ENCODE results near the gene ARFGEF3.

ARFGEF3 gene

DNA sequence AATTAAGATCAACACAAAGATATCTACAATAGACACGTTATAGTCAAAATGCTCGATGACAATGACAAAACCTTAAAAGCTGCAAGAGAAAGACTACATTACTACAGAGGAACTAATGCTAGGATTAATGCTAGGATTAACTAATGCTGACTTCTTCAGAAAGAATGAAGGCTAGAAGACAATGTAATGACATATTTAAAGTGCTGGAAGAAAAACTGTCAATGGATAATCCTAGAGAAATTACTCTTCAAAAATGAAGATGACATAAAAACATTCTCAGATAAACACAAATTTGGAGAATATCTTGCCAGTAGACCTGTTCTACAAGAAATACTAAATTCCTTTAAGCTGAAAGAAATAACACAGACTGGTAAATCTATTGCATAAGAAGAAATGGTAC, 140.8 kb downstream of the ARFGEF3 start:
- Histone ChIP-seq H4K8ac (ENCODE audit: low read length) (no peak overlapping the region), H3K4me2 (ENCODE audit: low read length, poor library complexity, severe bottlenecking) (no peak overlapping the region), H3K9me3 (ENCODE audit: control insufficient read depth, low read length) (no peaks in the 10 kb centered on the region), H3K18ac (ENCODE audit: low read depth in 1 of 2, low read length in 2 of 2) (no peak overlapping the region), H2AK5ac (ENCODE audit: low read length, severe bottlenecking) (no peak overlapping the region), H2AFZ (ENCODE audit: low read depth, low read length) (no peak overlapping the region), H3K79me1 (replicated peaks; ENCODE audit: low read length, poor library complexity, severe bottlenecking) (no peaks in the 10 kb centered on the region), H3K9ac (ENCODE audit: low read length) (no peak overlapping the region), H2BK12ac (ENCODE audit: low read length in 2 of 2) (no peak overlapping the region), H2BK120ac (ENCODE audit: low read depth, low read length) (no peak overlapping the region), H3K4ac (ENCODE audit: low read depth in 1 of 2, low read length in 2 of 2) (no peak overlapping the region), H2BK15ac (ENCODE audit: low read depth, poor library complexity, severe bottlenecking) (no peak overlapping the region), H3K4me1 (ENCODE audit: control insufficient read depth, insufficient read depth, low read depth, low read length) (no peaks in the 10 kb centered on the region), H3K14ac (ENCODE audit: low read length in 2 of 2) (no peak overlapping the region), H3K36me3 (ENCODE audit: control insufficient read depth in 1 of 2, insufficient read depth in 2 of 2, low read depth in 1 of 2, low read length in 2 of 2) (no peaks in the 10 kb centered on the region), H2BK5ac (ENCODE audit: low read depth, low read length, poor library complexity, severe bottlenecking) (no peak overlapping the region), H3K4me3 (ENCODE audit: insufficient read depth in 1 of 2, low read depth in 1 of 2, low read length in 2 of 2) (no peak overlapping the region), H4K91ac (ENCODE audit: low read length) (no peak overlapping the region), H3K23ac (ENCODE audit: low read length in 2 of 2) (no peak overlapping the region), H3K27me3 (ENCODE audit: control insufficient read depth in 1 of 2, insufficient read depth in 1 of 2, low read length in 2 of 2) (no peaks in the 10 kb centered on the region), H3K27ac (ENCODE audit: low read length, poor library complexity, severe bottlenecking) (no peak overlapping the region)
- DNase-seq: no peak
- WGBS: no CpG with 5 or more reads among the region's 2 CpGs

DNA sequence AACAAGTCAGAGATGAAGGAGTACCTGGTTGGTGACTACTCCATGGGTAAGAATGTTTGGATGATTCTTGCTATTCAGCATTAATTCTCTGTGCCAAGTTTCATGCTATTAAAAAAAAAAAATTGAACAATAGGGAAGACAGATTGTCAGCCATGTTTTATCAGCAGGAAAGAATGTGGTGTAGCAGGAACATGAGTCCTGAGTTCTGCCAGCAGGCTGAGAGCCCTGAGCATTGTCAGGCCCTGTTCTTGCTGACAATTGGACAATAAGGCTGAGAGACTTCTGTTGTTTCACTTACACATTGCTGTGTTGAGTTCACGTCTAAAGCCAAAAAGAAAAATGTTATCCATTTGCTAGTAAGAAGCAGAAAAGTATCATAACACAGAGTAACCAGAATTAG, 145.6 kb downstream of the ARFGEF3 start:
- Histone ChIP-seq H3K9me3 (ENCODE audit: control insufficient read depth, low read length) (no peaks in the 10 kb centered on the region), H4K91ac (ENCODE audit: low read length) (no peak overlapping the region), H2BK12ac (ENCODE audit: low read length in 2 of 2) (no peak overlapping the region), H3K14ac (ENCODE audit: low read length in 2 of 2) (no peak overlapping the region), H2BK15ac (ENCODE audit: low read depth, poor library complexity, severe bottlenecking) (no peak overlapping the region), H3K4me2 (ENCODE audit: low read length, poor library complexity, severe bottlenecking) (no peak overlapping the region), H3K23ac (ENCODE audit: low read length in 2 of 2) (no peak overlapping the region), H3K4me3 (ENCODE audit: insufficient read depth in 1 of 2, low read depth in 1 of 2, low read length in 2 of 2) (no peak overlapping the region), H3K4me1 (ENCODE audit: control insufficient read depth, insufficient read depth, low read depth, low read length) (no peaks in the 10 kb centered on the region), H3K36me3 (ENCODE audit: control insufficient read depth in 1 of 2, insufficient read depth in 2 of 2, low read depth in 1 of 2, low read length in 2 of 2) (no peaks in the 10 kb centered on the region), H2AK5ac (ENCODE audit: low read length, severe bottlenecking) (no peak overlapping the region), H3K27me3 (ENCODE audit: control insufficient read depth in 1 of 2, insufficient read depth in 1 of 2, low read length in 2 of 2) (no peaks in the 10 kb centered on the region), H3K79me1 (replicated peaks; ENCODE audit: low read length, poor library complexity, severe bottlenecking) (no peaks in the 10 kb centered on the region), H2BK5ac (ENCODE audit: low read depth, low read length, poor library complexity, severe bottlenecking) (no peak overlapping the region), H3K4ac (ENCODE audit: low read depth in 1 of 2, low read length in 2 of 2) (no peak overlapping the region), H2AFZ (ENCODE audit: low read depth, low read length) (no peak overlapping the region), H3K18ac (ENCODE audit: low read depth in 1 of 2, low read length in 2 of 2) (no peak overlapping the region), H4K8ac (ENCODE audit: low read length) (no peak overlapping the region), H3K27ac (ENCODE audit: low read length, poor library complexity, severe bottlenecking) (no peak overlapping the region), H2BK120ac (ENCODE audit: low read depth, low read length) (no peak overlapping the region), H3K9ac (ENCODE audit: low read length) (no peak overlapping the region)
- WGBS: no CpG with 5 or more reads among the region's 1 CpG
- DNase-seq: no peak

DNA sequence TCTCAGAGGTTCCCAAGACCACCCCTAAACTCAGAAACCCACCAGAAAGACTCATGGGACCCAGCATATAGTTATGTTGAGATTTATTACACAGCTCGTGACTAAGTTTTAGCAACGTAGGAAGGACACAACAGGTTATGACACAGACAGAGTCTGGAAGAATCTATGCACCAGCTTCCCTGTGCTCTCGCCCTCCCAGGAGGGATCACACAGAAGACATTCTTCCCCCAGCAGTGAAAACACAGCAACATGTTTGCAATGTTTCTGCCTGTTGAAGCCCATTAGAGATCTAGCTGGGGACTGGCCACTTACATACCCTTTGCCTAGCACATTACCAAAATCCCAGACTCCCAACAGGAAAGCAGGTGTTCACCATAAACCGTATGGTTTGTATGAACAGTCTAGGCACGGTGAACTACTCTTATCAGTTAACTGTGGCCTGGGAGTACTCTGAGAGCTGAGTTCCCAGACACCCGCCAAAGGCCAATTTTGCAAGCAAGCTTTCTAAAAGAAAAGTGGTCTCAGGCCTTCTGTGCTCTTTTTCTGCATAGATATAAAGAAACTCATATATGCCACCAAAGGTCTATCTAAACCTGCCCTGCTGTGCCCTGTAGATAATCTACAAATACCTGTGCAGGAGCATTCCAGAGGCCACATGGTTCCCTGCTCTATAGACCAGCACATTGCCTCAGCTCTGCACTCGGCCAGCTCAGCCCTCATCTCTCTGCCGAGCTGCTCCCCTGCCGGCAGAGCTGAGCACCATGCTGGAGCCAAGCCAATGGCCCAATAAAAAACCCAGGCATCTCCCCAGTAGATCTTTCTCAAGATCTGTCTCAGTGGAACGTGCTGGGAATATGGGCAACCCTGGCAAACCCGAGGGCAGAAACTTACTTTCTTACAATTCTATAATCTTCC, 146.3 kb downstream of the ARFGEF3 start:
- Histone ChIP-seq H3K27me3 (ENCODE audit: control insufficient read depth in 1 of 2, insufficient read depth in 1 of 2, low read length in 2 of 2) (no peaks in the 10 kb centered on the region), H3K4me2 (ENCODE audit: low read length, poor library complexity, severe bottlenecking) (no peak overlapping the region), H2AK5ac (ENCODE audit: low read length, severe bottlenecking) (no peak overlapping the region), H3K14ac (ENCODE audit: low read length in 2 of 2) (no peak overlapping the region), H2AFZ (ENCODE audit: low read depth, low read length) (no peak overlapping the region), H2BK5ac (ENCODE audit: low read depth, low read length, poor library complexity, severe bottlenecking) (no peak overlapping the region), H3K4ac (ENCODE audit: low read depth in 1 of 2, low read length in 2 of 2) (no peak overlapping the region), H3K23ac (ENCODE audit: low read length in 2 of 2) (no peak overlapping the region), H4K91ac (ENCODE audit: low read length) (no peak overlapping the region), H3K36me3 (ENCODE audit: control insufficient read depth in 1 of 2, insufficient read depth in 2 of 2, low read depth in 1 of 2, low read length in 2 of 2) (no peaks in the 10 kb centered on the region), H2BK15ac (ENCODE audit: low read depth, poor library complexity, severe bottlenecking) (no peak overlapping the region), H2BK120ac (ENCODE audit: low read depth, low read length) (no peak overlapping the region), H2BK12ac (ENCODE audit: low read length in 2 of 2) (no peak overlapping the region), H3K4me1 (ENCODE audit: control insufficient read depth, insufficient read depth, low read depth, low read length) (no peaks in the 10 kb centered on the region), H3K18ac (ENCODE audit: low read depth in 1 of 2, low read length in 2 of 2) (no peak overlapping the region), H3K27ac (ENCODE audit: low read length, poor library complexity, severe bottlenecking) (no peak overlapping the region), H3K9me3 (ENCODE audit: control insufficient read depth, low read length) (no peaks in the 10 kb centered on the region), H4K8ac (ENCODE audit: low read length) (no peak overlapping the region), H3K79me1 (replicated peaks; ENCODE audit: low read length, poor library complexity, severe bottlenecking) (no peaks in the 10 kb centered on the region), H3K4me3 (ENCODE audit: insufficient read depth in 1 of 2, low read depth in 1 of 2, low read length in 2 of 2) (no peak overlapping the region), H3K9ac (ENCODE audit: low read length) (no peak overlapping the region)
- DNase-seq: no peak
- WGBS: 79% methylated on average over 11 of the region's 11 CpGs

DNA sequence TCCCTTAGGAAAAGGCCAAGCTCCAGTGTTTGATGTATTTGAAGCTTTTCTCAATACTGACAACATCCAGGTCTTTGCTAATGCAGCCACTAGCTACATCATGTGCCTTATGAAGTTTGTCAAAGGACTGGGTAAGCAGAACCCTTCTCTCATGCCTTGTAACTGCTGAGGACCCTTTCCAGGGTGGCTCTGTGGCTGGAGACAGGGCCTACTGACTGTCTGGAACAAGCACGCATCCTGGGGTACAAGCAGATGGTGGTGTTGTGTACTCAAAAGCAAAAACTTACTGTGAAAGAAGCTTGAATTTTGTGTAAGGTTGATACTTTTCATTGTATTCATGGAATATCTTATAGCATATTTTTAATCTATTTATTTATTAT, 147.0 kb downstream of the ARFGEF3 start:
- Histone ChIP-seq H3K4me3 (ENCODE audit: insufficient read depth in 1 of 2, low read depth in 1 of 2, low read length in 2 of 2) (no peak overlapping the region), H3K18ac (ENCODE audit: low read depth in 1 of 2, low read length in 2 of 2) (no peak overlapping the region), H2AFZ (ENCODE audit: low read depth, low read length) (no peak overlapping the region), H3K79me1 (replicated peaks; ENCODE audit: low read length, poor library complexity, severe bottlenecking) (no peaks in the 10 kb centered on the region), H3K4ac (ENCODE audit: low read depth in 1 of 2, low read length in 2 of 2) (no peak overlapping the region), H2BK12ac (ENCODE audit: low read length in 2 of 2) (no peak overlapping the region), H3K14ac (ENCODE audit: low read length in 2 of 2) (no peak overlapping the region), H3K9me3 (ENCODE audit: control insufficient read depth, low read length) (no peaks in the 10 kb centered on the region), H3K27ac (ENCODE audit: low read length, poor library complexity, severe bottlenecking) (no peak overlapping the region), H3K4me1 (ENCODE audit: control insufficient read depth, insufficient read depth, low read depth, low read length) (no peaks in the 10 kb centered on the region), H3K4me2 (ENCODE audit: low read length, poor library complexity, severe bottlenecking) (no peak overlapping the region), H4K91ac (ENCODE audit: low read length) (no peak overlapping the region), H3K23ac (ENCODE audit: low read length in 2 of 2) (no peak overlapping the region), H2BK120ac (ENCODE audit: low read depth, low read length) (no peak overlapping the region), H2BK15ac (ENCODE audit: low read depth, poor library complexity, severe bottlenecking) (no peak overlapping the region), H3K27me3 (ENCODE audit: control insufficient read depth in 1 of 2, insufficient read depth in 1 of 2, low read length in 2 of 2) (no peaks in the 10 kb centered on the region), H3K9ac (ENCODE audit: low read length) (no peak overlapping the region), H4K8ac (ENCODE audit: low read length) (no peak overlapping the region), H2AK5ac (ENCODE audit: low read length, severe bottlenecking) (peak overlapping the region; percentile 13), H2BK5ac (ENCODE audit: low read depth, low read length, poor library complexity, severe bottlenecking) (no peak overlapping the region), H3K36me3 (ENCODE audit: control insufficient read depth in 1 of 2, insufficient read depth in 2 of 2, low read depth in 1 of 2, low read length in 2 of 2) (no peaks in the 10 kb centered on the region)
- WGBS: 91% methylated on average over 1 of the region's 1 CpG
- no peak for DNase-seq
